HepG2 (cell line): ENCODE results near the gene EIF2S2. TPM values are rescaled to one million over a fixed set of nuclear protein-coding genes. Genes with fewer than 3 reads are reported as not detected.
A peak's percentile ranks its signal among the peaks of the same experiment; 100 is the strongest.

ENCODE experiments used
- ARID5B ChIP-seq: IDR thresholded peaks from 2 replicates; pipeline ENCODE4 v1.4.0; 2020; ENCODE audit warnings: mild to moderate bottlenecking, missing genetic modification reagents
- BATF2 ChIP-seq: sonication (generic); formaldehyde crosslinking; IDR thresholded peaks from 2 replicates; pipeline ENCODE4 v1.8.0; 2022; ENCODE audit warnings: mild to moderate bottlenecking, missing genetic modification reagents, moderate library complexity
- CBX2 ChIP-seq, 2 experiments: fragments of 200-600 bp in 1 of 2; sonication (generic); formaldehyde crosslinking in 1 of 2; IDR thresholded peaks; 2 replicates each; pipeline versions ENCODE4 v1.7.0 to v1.8.1; 2018 to 2022; ENCODE audit warnings: low read depth in 2 of 2, low read length in 1 of 2, mild to moderate bottlenecking in 1 of 2, missing genetic modification reagents in 1 of 2
- ESRRA ChIP-seq: sonication (generic); formaldehyde crosslinking; IDR thresholded peaks from 2 replicates; pipeline ENCODE4 v1.5.1; 2020; ENCODE audit warnings: mild to moderate bottlenecking, low read depth, missing genetic modification reagents
- GFI1 ChIP-seq: sonication (generic); formaldehyde crosslinking; IDR thresholded peaks from 2 replicates; pipeline ENCODE4 v1.5.0; 2020; ENCODE audit warnings: missing genetic modification reagents, mild to moderate bottlenecking, borderline replicate concordance
- HNRNPUL1 ChIP-seq: fragments of 200-400 bp; formaldehyde crosslinking; IDR thresholded peaks from 2 replicates; pipeline ENCODE4 v1.6.1; 2017; ENCODE audit warnings: low read depth, mild to moderate bottlenecking, low read length, moderate library complexity
- MIER3 ChIP-seq: IDR thresholded peaks from 2 replicates; pipeline ENCODE4 v1.6.1; 2016; ENCODE audit warnings: missing compliant biosample characterization, borderline replicate concordance
- NR2F6 ChIP-seq, 2 experiments: IDR thresholded peaks; 2 replicates each; pipeline ENCODE4 v1.6.1; 2016; ENCODE audit warnings: antibody characterized with exemption in 1 of 2, mild to moderate bottlenecking in 1 of 2
- RBM22 ChIP-seq: fragments of 200-400 bp; formaldehyde crosslinking; optimal IDR thresholded peaks from 2 replicates; pipeline ENCODE3; 2017; ENCODE audit warnings: mild to moderate bottlenecking, low read length, moderate library complexity
- SNAPC5 ChIP-seq: sonication (generic); formaldehyde crosslinking; IDR thresholded peaks from 2 replicates; pipeline ENCODE4 v1.8.1; 2023; ENCODE audit warnings: mild to moderate bottlenecking, missing genetic modification reagents, borderline replicate concordance
- TEAD3 ChIP-seq: optimal IDR thresholded peaks from 2 replicates; pipeline ENCODE3; 2016; ENCODE audit warnings: borderline replicate concordance
- ZBTB1 ChIP-seq: sonication (generic); formaldehyde crosslinking; IDR thresholded peaks from 2 replicates; pipeline ENCODE4 v1.4.0; 2020; ENCODE audit warnings: missing genetic modification reagents, borderline replicate concordance
- ZBTB20 ChIP-seq: sonication (generic); formaldehyde crosslinking; IDR thresholded peaks from 2 replicates; pipeline ENCODE4 v1.8.1; 2023; ENCODE audit warnings: missing genetic modification reagents, low read depth, mild to moderate bottlenecking, borderline replicate concordance
- ZBTB49 ChIP-seq: sonication (generic); formaldehyde crosslinking; IDR thresholded peaks from 2 replicates; pipeline ENCODE4 v1.4.0; 2020; ENCODE audit warnings: missing genetic modification reagents, borderline replicate concordance
- ZNF274 ChIP-seq: sonication (generic); formaldehyde crosslinking; IDR thresholded peaks from 2 replicates; pipeline ENCODE4 v1.5.1; 2020; ENCODE audit warnings: mild to moderate bottlenecking, missing genetic modification reagents
- ZNF3 ChIP-seq: IDR thresholded peaks from 2 replicates; pipeline ENCODE4 v1.7.0; 2017; ENCODE audit warnings: inconsistent platforms
- ZNF362 ChIP-seq: sonication (generic); formaldehyde crosslinking; IDR thresholded peaks from 2 replicates; pipeline ENCODE4 v1.4.0; 2020; ENCODE audit warnings: missing genetic modification reagents, mild to moderate bottlenecking, borderline replicate concordance
- ZNF432 ChIP-seq: sonication (generic); formaldehyde crosslinking; IDR thresholded peaks from 2 replicates; pipeline ENCODE4 v1.5.0; 2020; ENCODE audit warnings: missing genetic modification reagents, mild to moderate bottlenecking, borderline replicate concordance
- ZNF44 ChIP-seq: sonication (generic); formaldehyde crosslinking; IDR thresholded peaks from 2 replicates; pipeline ENCODE4 v1.5.1; 2020; ENCODE audit warnings: mild to moderate bottlenecking, missing genetic modification reagents
- ZNF468 ChIP-seq: sonication (generic); formaldehyde crosslinking; IDR thresholded peaks from 2 replicates; pipeline ENCODE4 v1.8.0; 2022; ENCODE audit warnings: mild to moderate bottlenecking, moderate library complexity, missing genetic modification reagents
- ZNF546 ChIP-seq: sonication (generic); formaldehyde crosslinking; conservative IDR thresholded peaks from 2 replicates; pipeline ENCODE4 v1.8.1; 2023; ENCODE audit warnings: mild to moderate bottlenecking, missing genetic modification reagents
- ZNF749 ChIP-seq: sonication (generic); formaldehyde crosslinking; IDR thresholded peaks from 2 replicates; pipeline ENCODE4 v1.8.0; 2022; ENCODE audit warnings: mild to moderate bottlenecking, missing genetic modification reagents, moderate library complexity, borderline replicate concordance
- polyA plus RNA-seq, 8 experiments: library from polyadenylated mRNA; depleted of rRNA in 3 of 8; stranded (reverse) in 7 of 8; unstranded in 1 of 8; fragments of >200 nt; fragmentation: Illumina TruSeq in 4 of 8; extraction: Trizol in 4 of 8; gene quantifications; 2 replicates each; pipeline versions ENCODE4 v1.2.1 to v1.2.3, GENCODE V29; 2011 to 2016; ENCODE audit warnings: low read depth in 4 of 8, missing spikeins in 1 of 8, mixed read lengths in 1 of 8; ENCODE audit not compliant: insufficient read depth in 1 of 8
- total RNA-seq, 5 experiments: library from RNA; depleted of rRNA; stranded (reverse); fragments of >200 nt; fragmentation: Illumina TruSeq; extraction: Trizol; gene quantifications; 2 replicates each; pipeline ENCODE4 v1.2.3, GENCODE V29; 2016; ENCODE audit warnings: low read depth in 1 of 5

The EIF2S2 gene
- total and polyA plus RNA-seq, 2 of the 13 experiments (the other 11 are each of a cell fraction or from before 2014, with no cell fraction given) = 126 to 213 TPM

GRCh38 chr20:34108616-34109174 is 3.3 kb downstream of the EIF2S2 start (continued):
- no peak for TF ChIP-seq ARID5B
- peak; percentile 48 for TF ChIP-seq RBM22
- TF ChIP-seq ZNF362 = 0 out of 2 replicates have a peak, but pooled peaks have one; percentile 11
- no peak for TF ChIP-seq ESRRA
- TF ChIP-seq TEAD3 (CRISPR knock-in tag) = no peak
- TF ChIP-seq ZNF274 (CRISPR knock-in tag) = no peak
- TF ChIP-seq ZBTB1 (CRISPR knock-in tag) = no peak
- no peak for TF ChIP-seq SNAPC5
- no peak; the same call in 1 of the 2 replicates for TF ChIP-seq GFI1 (CRISPR knock-in tag)
- no peak for TF ChIP-seq CBX2 (IDR thresholded peaks at IDR 0.05; ENCODE audit: low read depth, low read length)
- no peak for TF ChIP-seq CBX2 (CRISPR knock-in tag; IDR thresholded peaks at IDR 0.05; ENCODE audit: low read depth)
- TF ChIP-seq ZNF44 (CRISPR knock-in tag) = no peak
- no peak for TF ChIP-seq ZNF546 (CRISPR knock-in tag)
- no peak for TF ChIP-seq ZBTB49 (CRISPR knock-in tag)
- TF ChIP-seq HNRNPUL1 = no peak
- TF ChIP-seq NR2F6 (IDR thresholded peaks at IDR 0.05) = 0 out of 2 replicates have a peak, but pooled peaks have one; percentile 12
- no peak for TF ChIP-seq NR2F6 (CRISPR knock-in tag; IDR thresholded peaks at IDR 0.05)
- no peak for TF ChIP-seq ZNF749 (CRISPR knock-in tag)
- TF ChIP-seq MIER3 (CRISPR knock-in tag) = no peak
- TF ChIP-seq ZNF468 (CRISPR knock-in tag) = no peak
- TF ChIP-seq BATF2 = no peak
- TF ChIP-seq ZNF432 (CRISPR knock-in tag) = no peak
- TF ChIP-seq ZBTB20 (CRISPR knock-in tag) = no peak
- no peak for TF ChIP-seq ZNF3 (CRISPR knock-in tag)
